ENCODE results near the gene MAGI1. TPM values are rescaled to one million over a fixed set of nuclear protein-coding genes. Genes with fewer than 3 reads are reported as not detected.
"Not testable (repeated sequence)": the region's sequence is repeated elsewhere in the genome, so short reads cannot be mapped to it uniquely, and the experiment has no call there.

Gene MAGI1
- polyA plus RNA-seq, 3 donors: not detected

DNA sequence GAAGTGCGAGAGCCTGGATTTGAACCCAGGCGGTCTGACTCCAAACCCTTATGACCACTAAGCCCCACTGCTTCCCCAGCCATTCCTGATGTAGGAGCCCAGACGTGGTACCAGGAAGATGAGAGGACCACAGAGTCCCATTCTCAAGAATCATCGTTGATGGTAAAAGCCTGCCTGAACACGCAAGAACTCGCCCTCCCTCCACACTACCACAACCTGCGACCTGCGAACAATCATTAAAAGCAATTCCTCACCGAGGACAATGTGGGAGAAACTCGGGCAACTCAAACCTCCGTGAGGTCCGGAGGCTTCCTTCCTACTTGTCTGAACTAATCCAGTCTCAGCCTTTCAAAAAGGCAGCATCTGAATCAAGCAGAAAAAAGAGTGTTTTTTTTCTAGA, 10.3 kb downstream of the MAGI1 start:
- Mint-ChIP-seq H3K9me3 (peaks cover 0 to 2% (median 0%) of the 10 kb centered on the region in 7 donors), H3K36me3 (no peaks in the 10 kb centered on the region), H3K4me3 (no peak overlapping the region), H3K27ac (peak overlapping the region in 1 of 7 donors; percentile 14), H3K4me1 (no peaks in the 10 kb centered on the region), H3K27me3 (ENCODE audit: low read depth in 3 of 3) (peaks cover 0 to 1% (median 1%) of the 10 kb centered on the region in 3 donors)
- Histone ChIP-seq H3K4me2 (replicated peaks; ENCODE audit: extremely low read depth, low read length, poor library complexity, severe bottlenecking) (no peak overlapping the region), H3K36me3 (replicated peaks in 1 of 2; ENCODE audit: control insufficient read depth in 1 of 2, insufficient read depth in 2 of 2, low read length in 2 of 2) (no peaks in the 10 kb centered on the region), H3K27me3 (ENCODE audit: control insufficient read depth in 2 of 2, insufficient read depth in 2 of 2, low read length in 2 of 2) (no peaks in the 10 kb centered on the region), H3K9me3 (replicated peaks in 1 of 2; ENCODE audit: control insufficient read depth in 1 of 2, insufficient read depth in 1 of 2, low read length in 2 of 2) (no peaks in the 10 kb centered on the region), H2AFZ (ENCODE audit: insufficient read depth, low read depth, low read length, poor library complexity, severe bottlenecking) (no peak overlapping the region), H4K20me1 (ENCODE audit: insufficient read depth, low read length) (no peaks in the 10 kb centered on the region), H3K79me2 (ENCODE audit: insufficient read depth, low read length) (no peaks in the 10 kb centered on the region), H3K4me1 (ENCODE audit: control insufficient read depth in 1 of 2, insufficient read depth in 2 of 2, low read length in 2 of 2) (no peaks in the 10 kb centered on the region), H3K27ac (ENCODE audit: low read depth in 1 of 2, low read length in 2 of 2) (no peak overlapping the region), H3K4me3 (replicated peaks in 1 of 3; ENCODE audit: low read depth in 2 of 3, low read length in 3 of 3) (no peak overlapping the region), H3K9ac (ENCODE audit: insufficient read depth, low read length, poor library complexity, severe bottlenecking) (no peak overlapping the region)
- TF ChIP-seq, protein P1, sequence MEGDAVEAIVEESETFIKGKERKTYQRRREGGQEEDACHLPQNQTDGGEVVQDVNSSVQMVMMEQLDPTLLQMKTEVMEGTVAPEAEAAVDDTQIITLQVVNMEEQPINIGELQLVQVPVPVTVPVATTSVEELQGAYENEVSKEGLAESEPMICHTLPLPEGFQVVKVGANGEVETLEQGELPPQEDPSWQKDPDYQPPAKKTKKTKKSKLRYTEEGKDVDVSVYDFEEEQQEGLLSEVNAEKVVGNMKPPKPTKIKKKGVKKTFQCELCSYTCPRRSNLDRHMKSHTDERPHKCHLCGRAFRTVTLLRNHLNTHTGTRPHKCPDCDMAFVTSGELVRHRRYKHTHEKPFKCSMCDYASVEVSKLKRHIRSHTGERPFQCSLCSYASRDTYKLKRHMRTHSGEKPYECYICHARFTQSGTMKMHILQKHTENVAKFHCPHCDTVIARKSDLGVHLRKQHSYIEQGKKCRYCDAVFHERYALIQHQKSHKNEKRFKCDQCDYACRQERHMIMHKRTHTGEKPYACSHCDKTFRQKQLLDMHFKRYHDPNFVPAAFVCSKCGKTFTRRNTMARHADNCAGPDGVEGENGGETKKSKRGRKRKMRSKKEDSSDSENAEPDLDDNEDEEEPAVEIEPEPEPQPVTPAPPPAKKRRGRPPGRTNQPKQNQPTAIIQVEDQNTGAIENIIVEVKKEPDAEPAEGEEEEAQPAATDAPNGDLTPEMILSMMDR (IDR thresholded peaks at IDR 0.05): no peak
- intact Hi-C loops (cut with micrococcal nuclease): no loop called here
- DNase-seq: no peak
- 79% methylated on average over 9 of the region's 12 CpGs for WGBS (ENCODE audit: insufficient coverage)

DNA sequence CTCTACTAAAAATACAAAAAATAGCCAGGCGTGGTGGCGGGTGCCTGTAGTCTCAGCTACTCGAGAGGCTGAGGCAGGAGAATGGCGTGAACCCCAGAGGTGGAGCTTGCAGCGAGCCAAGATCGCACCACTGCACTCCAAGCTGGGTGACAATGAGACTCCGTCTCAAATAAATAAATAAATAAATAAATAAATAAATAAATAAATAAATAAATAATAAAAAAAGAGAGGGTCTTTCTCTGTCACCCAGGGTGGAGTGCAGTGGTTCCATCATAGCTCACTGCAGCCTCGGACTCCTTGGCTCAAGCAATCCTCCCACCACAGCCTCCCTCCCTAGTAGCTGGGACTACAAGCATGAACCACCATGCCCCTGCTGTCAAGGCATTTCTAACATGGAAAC, 11.6 kb downstream of the MAGI1 start:
- H3K9ac ChIP-seq (ENCODE audit: insufficient read depth, low read length, poor library complexity, severe bottlenecking); H3K9me3 ChIP-seq (replicated peaks in 1 of 2; ENCODE audit: control insufficient read depth in 1 of 2, insufficient read depth in 1 of 2, low read length in 2 of 2); H3K36me3 ChIP-seq (replicated peaks in 1 of 2; ENCODE audit: control insufficient read depth in 1 of 2, insufficient read depth in 2 of 2, low read length in 2 of 2); H3K4me1 Mint-ChIP-seq; H3K9me3 Mint-ChIP-seq; H3K27me3 ChIP-seq (ENCODE audit: control insufficient read depth in 2 of 2, insufficient read depth in 2 of 2, low read length in 2 of 2); H3K4me1 ChIP-seq (ENCODE audit: control insufficient read depth in 1 of 2, insufficient read depth in 2 of 2, low read length in 2 of 2); H3K36me3 Mint-ChIP-seq; H2AFZ ChIP-seq (ENCODE audit: insufficient read depth, low read depth, low read length, poor library complexity, severe bottlenecking); DNase-seq; H4K20me1 ChIP-seq (ENCODE audit: insufficient read depth, low read length); intact Hi-C loops (cut with micrococcal nuclease); H3K4me2 ChIP-seq (replicated peaks; ENCODE audit: extremely low read depth, low read length, poor library complexity, severe bottlenecking); H3K27me3 Mint-ChIP-seq (ENCODE audit: low read depth in 3 of 3); H3K27ac Mint-ChIP-seq; H3K79me2 ChIP-seq (ENCODE audit: insufficient read depth, low read length); H3K4me3 Mint-ChIP-seq; H3K27ac ChIP-seq (ENCODE audit: low read depth in 1 of 2, low read length in 2 of 2); H3K4me3 ChIP-seq (replicated peaks in 1 of 3; ENCODE audit: low read depth in 2 of 3, low read length in 3 of 3): not testable (repeated sequence)
- WGBS (ENCODE audit: insufficient coverage): 100% methylated on average over 2 of the region's 8 CpGs

Measured in CD14-positive monocyte (primary cell).